Stimulated activated naive CD4-positive, alpha-beta T cell treated with Interleukin-2 at 50 U/mL for 16 hours (primary cell): ENCODE results near the gene WNT1.

Experiments used
- DNase-seq: peaks from one replicate; lab custom pipeline; 2025; lab: John Stamatoyannopoulos, UW

The WNT1 gene

DNA sequence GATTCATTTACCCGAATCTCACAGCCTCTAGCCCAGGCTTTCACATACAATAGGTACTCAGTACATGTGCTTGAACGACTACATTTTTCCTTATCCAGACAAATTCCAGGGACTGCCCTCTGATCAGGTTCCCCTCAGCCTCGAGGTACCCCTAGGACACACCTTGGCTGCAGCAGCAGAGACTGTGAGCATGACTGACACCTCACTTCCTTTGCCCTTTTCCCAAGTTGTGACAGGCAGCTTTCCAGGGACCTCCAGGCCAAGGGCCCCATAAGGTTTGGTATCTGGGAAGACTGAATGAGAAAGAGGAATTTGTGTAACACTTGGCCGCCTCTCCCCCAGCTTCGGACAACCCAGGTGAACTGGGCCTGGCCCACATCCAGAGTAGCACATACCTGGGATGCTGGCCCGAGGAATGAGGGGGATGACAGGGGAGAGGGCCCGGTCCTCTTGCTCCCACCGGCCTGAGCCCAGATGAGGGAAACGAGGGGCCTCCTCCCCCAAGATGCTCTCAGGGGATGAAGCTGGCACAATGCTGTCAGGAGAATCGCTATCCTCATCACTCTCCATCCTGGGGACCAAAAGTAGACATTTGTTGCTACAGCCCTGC lies 50.6 kb downstream of the WNT1 start:
- no peak for DNase-seq

DNA sequence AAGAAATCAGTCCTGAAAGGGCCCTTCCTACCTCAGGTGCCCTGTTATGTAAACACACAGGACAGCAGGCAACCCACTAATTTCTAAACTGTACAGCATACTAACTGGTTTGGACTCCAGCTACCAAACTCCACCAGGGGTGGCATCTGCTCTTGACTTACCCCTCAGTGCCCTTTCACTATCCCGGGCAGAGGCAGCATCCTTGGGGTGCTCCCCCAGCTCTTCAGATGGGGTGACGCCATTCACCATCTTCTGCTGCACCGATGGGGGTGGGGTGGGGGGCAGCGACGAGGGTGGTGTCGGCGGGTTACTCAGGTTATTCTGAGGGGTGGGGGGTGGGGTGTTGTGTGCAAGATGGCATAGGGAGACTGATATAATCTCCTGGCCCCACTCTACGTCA lies 52.0 kb downstream of the WNT1 start:
- DNase-seq = no peak

DNA sequence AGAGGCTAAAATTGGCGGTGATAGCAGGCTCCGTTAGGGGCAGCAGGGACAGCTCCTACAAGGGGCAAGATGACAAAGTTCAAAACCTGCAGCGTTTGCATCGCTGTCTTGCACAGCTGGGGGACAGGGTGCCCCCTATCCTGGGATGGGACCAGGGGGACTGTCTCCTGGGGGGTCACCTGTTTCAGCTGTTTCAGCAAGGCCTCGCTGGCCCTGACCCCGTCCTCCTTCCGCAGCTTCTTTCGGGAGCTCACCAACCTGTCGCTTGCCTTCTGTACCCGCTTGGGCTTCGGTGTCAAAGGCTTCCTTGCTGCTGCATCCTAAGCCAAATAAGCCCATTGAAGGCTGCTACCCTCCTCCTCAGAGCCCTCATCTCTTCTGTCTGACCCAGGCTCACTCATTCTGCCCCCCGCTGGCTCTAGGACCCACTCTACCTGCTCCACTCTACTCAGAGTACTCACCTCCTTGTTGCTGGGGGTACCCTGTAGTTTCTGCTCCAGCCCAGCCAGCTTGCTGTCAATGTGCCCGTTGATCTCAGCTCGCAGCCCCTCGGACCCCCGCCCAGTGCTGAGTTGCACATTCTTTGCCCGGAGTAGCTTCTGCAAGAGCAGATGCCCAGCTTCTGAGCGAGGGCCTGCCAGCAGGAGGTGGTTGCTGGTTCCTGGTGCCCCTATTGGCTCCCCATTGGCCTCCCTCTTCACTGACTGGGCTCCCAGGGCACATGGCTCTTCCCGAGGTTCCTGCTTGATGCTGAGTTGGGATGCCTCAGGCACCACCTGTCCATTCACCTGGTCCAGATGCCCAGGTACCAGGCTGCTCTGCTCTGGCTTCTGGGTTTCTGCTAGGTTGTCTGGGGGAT lies 52.8 kb downstream of the WNT1 start:
- DNase-seq = no peak

DNA sequence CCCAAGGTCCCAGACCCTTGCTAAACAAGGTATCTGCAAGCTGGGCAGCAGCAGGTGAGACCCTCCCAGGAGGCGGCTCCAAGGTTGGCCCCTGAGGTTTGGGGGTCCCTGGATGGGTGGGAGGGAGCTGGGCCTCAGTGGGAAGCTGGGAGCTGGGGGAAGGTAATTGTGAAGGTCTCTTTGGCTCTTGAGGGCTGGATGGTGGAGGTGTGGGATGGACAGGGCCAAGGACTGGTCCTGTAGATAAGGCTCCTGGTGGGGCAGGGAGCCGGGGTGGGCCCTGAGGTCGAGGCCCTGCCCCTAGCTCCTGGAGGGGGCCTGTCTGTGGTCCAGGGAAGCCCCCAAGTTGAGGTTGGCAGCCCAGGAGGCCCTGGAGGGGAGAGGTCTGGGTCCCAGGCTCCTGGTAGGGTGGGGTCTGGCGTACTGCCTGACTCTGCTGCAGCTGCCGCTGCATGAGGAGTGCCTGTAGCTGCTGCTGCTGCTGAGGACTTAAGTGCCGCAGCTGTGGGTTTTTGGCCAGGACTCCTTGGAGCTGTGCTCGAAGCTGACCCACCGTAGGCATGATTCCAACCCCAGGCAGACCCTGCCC lies 53.5 kb downstream of the WNT1 start:
- DNase-seq = no peak
